Pancreas (tissue), 10 donors: ENCODE results near the gene MLX. TPM values are rescaled to one million over a fixed set of nuclear protein-coding genes. Genes with fewer than 3 reads are reported as not detected.

Experiments
- ATAC-seq, 4 donors: fragments of 200-7000 bp; cut with Tn5 transposase; one replicate each; pipeline versions ENCODE4 v1.8.0 to v1.9.1; 2020; ENCODE audit warnings: mild to moderate bottlenecking in 4 of 4, moderate library complexity in 4 of 4
- DNase-seq, 6 donors: peaks; one replicate each; pipeline ENCODE4 v3.0.0-alpha.2; 2020
- FAIRE-seq: peaks from 2 replicates; lab custom pipeline; 2012; peaks lifted over from hg19 to GRCh38; lab: Jason Lieb, UNC
- H3K27ac ChIP-seq, 4 donors: fragments of 200-600 bp; sonication (generic); 1 replicate in 3 of 4; 2 replicates in 1 of 4; pipeline versions ENCODE4 v1.5.0 to v1.8.0; 2020
- H3K27me3 ChIP-seq, 4 donors: fragments of 200-600 bp; one replicate each; pipeline ENCODE4 v1.8.0; 2021
- H3K36me3 ChIP-seq, 3 donors: fragments of 200-600 bp; sonication (generic) in 1 of 3; one replicate each; pipeline versions ENCODE4 v1.5.0 to v1.8.0; 2020 to 2021
- H3K4me1 ChIP-seq, 3 donors: fragments of 200-600 bp; one replicate each; pipeline ENCODE4 v1.8.0; 2021
- H3K4me3 ChIP-seq, 4 donors: fragments of 200-600 bp; sonication (generic) in 2 of 4; one replicate each; pipeline versions ENCODE4 v1.5.0 to v1.8.0; 2020 to 2021
- H3K9me3 ChIP-seq, 4 donors: fragments of 200-600 bp; one replicate each; pipeline ENCODE4 v1.8.0; 2021
- CTCF ChIP-seq, 4 donors: fragments of 200-600 bp; sonication (generic) in 3 of 4; IDR thresholded peaks; one replicate each; pipeline versions ENCODE4 v1.5.0 to v1.8.0; 2021; ENCODE audit warnings: antibody characterized with exemption in 4 of 4
- WGBS, 2 donors: extraction: QIAGEN DNeasy Blood & Tissue Kit; methylation state at CpG; one replicate each; pipeline ENCODE4 v1.1.7; 2013; 5-methylcytosine and 5-hydroxymethylcytosine counted together
- intact Hi-C, 3 donors: fragments of 100-400 bp; cut with DNase I; formaldehyde crosslinking; loops; one replicate each; pipeline versions ENCODE4 v1.11.1 to v1.14.2; 2022
- polyA plus RNA-seq, 2 donors: library from polyadenylated mRNA; stranded (reverse); fragments of 200-250 nt; gene quantifications; one replicate each; pipeline ENCODE4 v1.2.3, GENCODE V29; 2013
- total RNA-seq, 6 donors: library from RNA; stranded (reverse); fragmentation: NEBNext Ultra II Directional in 4 of 6; extraction: Animal tissue kit (Norgen Biotek cat#: 25700) in 4 of 6; gene quantifications; one replicate each; pipeline versions ENCODE4 v1.2.1 to v1.2.4, GENCODE V29; 2021 to 2023
- donor health status: healthy with polysubstance abuse.
- donor health status: DM: no; HTN: no; CAD: no; lungs with moderate emphysema.
- donor health status: DM: no; HTN: no; CAD: no.
- donor health status: control.
- donor health status: control.
- donor health status: Bipolar disorder and iron deficiency.
- donor health status: DM: yes; HTN: yes; CAD: no.
- donor health status: DM: no; HTN: no; CAD: no.
- donor health status: DM: no; HTN: no; CAD: no.
- donor health status: DM: yes; HTN: yes; CAD: no.

MLX gene
- total and polyA plus RNA-seq, 8 donors = 18.6 to 44.5 (median 25.2) TPM

- H3K4me1 ChIP-seq = peaks cover 6 to 20% (median 8%) of the 10 kb centered on the region in 3 donors
- 66 to 71% methylated on average over 12 of the region's 12 CpGs for WGBS, 2 donors
- no peak overlapping the region for H3K4me3 ChIP-seq
- no peak for TF ChIP-seq CTCF (IDR thresholded peaks at IDR 0.05)
- DNase-seq (peak in 4 of 6 donors; percentile 45 to 71 (median 60)), ATAC-seq (peak; percentile 22 to 64 (median 57)), FAIRE-seq (no peak)
- intact Hi-C loops = loop anchor here in 2 of 3 donors (5.0 to 10.0 kb wide), 4 partner anchors 93 to 205 kb away; partner anchors contain the start of gene CAVIN1 (in 1 of the 2)
- H3K9me3 ChIP-seq = no peaks in the 10 kb centered on the region
- peak overlapping the region; percentile 35 to 84 (median 78) for H3K27ac ChIP-seq
- H3K27me3 ChIP-seq = no peaks in the 10 kb centered on the region
- peaks cover 0 to 3% (median 0%) of the 10 kb centered on the region in 3 donors for H3K36me3 ChIP-seq
Observed at GRCh38 chr17:42519546-42520491, 47.1 kb upstream of the MLX start.

- ATAC-seq (no peak), FAIRE-seq (no peak), DNase-seq (no peak)
- H3K27ac ChIP-seq = peak overlapping the region in 3 of 4 donors; percentile 77 to 84 (median 80)
- H3K36me3 ChIP-seq = no peaks in the 10 kb centered on the region
- no peak overlapping the region for H3K4me3 ChIP-seq
- intact Hi-C loops = loop anchor here in 2 of 3 donors (5.0 to 10.0 kb wide), 2 partner anchors 93 to 206 kb away; no protein-coding TSS in a partner anchor
- 69 to 72% methylated on average over 9 of the region's 9 CpGs for WGBS, 2 donors
- H3K27me3 ChIP-seq = no peaks in the 10 kb centered on the region
- H3K4me1 ChIP-seq = peaks cover 6 to 20% (median 8%) of the 10 kb centered on the region in 3 donors
- H3K9me3 ChIP-seq = no peaks in the 10 kb centered on the region
- TF ChIP-seq CTCF (IDR thresholded peaks at IDR 0.05) = no peak
Observed at GRCh38 chr17:42520540-42520951, 46.4 kb upstream of the MLX start.

- no peak for TF ChIP-seq CTCF (IDR thresholded peaks at IDR 0.05)
- H3K9me3 ChIP-seq = no peaks in the 10 kb centered on the region
- H3K4me3 ChIP-seq = no peak overlapping the region
- no peaks in the 10 kb centered on the region for H3K36me3 ChIP-seq
- 79 to 85% methylated on average over 8 of the region's 8 CpGs for WGBS, 2 donors
- ATAC-seq = no peak
- DNase-seq = no peak
- intact Hi-C loops = loop anchor here in 2 of 3 donors (5.0 to 10.0 kb wide), 2 partner anchors 94 to 206 kb away; no protein-coding TSS in a partner anchor
- peak overlapping the region in 3 of 4 donors; percentile 77 to 84 (median 80) for H3K27ac ChIP-seq
- H3K27me3 ChIP-seq = no peaks in the 10 kb centered on the region
- H3K4me1 ChIP-seq = peaks cover 6 to 20% (median 8%) of the 10 kb centered on the region in 3 donors
- no peak for FAIRE-seq
Observed at GRCh38 chr17:42521036-42521435, 45.9 kb upstream of the MLX start.

GRCh38 chr17:42521666-42522262 lies 45.1 kb upstream of the MLX start:
- peak overlapping the region in 1 of 4 donors; percentile 16 for H3K27ac ChIP-seq
- intact Hi-C loops = loop anchor here in 2 of 3 donors (5.0 to 10.0 kb wide), 2 partner anchors 94 to 207 kb away; no protein-coding TSS in a partner anchor
- no peak overlapping the region for H3K4me3 ChIP-seq
- no peak for TF ChIP-seq CTCF (IDR thresholded peaks at IDR 0.05)
- H3K36me3 ChIP-seq = no peaks in the 10 kb centered on the region
- no peaks in the 10 kb centered on the region for H3K9me3 ChIP-seq
- ATAC-seq = no peak
- WGBS, 2 donors = 83 to 89% methylated on average over 11 of the region's 11 CpGs
- no peaks in the 10 kb centered on the region for H3K27me3 ChIP-seq
- no peak for FAIRE-seq
- peaks cover 6 to 20% (median 8%) of the 10 kb centered on the region in 3 donors for H3K4me1 ChIP-seq
- no peak for DNase-seq
